IPS-18c (cell line): Measurements from ENCODE around the gene CD46.
"Not testable (repeated sequence)": the region's sequence is repeated elsewhere in the genome, so short reads cannot be mapped to it uniquely, and the experiment has no call there.

Experiments
- H3K4me3 ChIP-seq: 2 replicates; pipeline ENCODE4 v1.7.0; 2013; ENCODE audit warnings: low read depth, mild to moderate bottlenecking, low read length, moderate library complexity; ENCODE audit not compliant: insufficient read depth
- H3K9me3 ChIP-seq: one replicate; pipeline ENCODE4 v1.6.1; 2013; ENCODE audit warnings: mild to moderate bottlenecking, low read length, moderate library complexity; ENCODE audit not compliant: control insufficient read depth, insufficient read depth

CD46 gene

GRCh38 chr1:207747627-207748492, 4.0 kb upstream of the CD46 start:
- H3K9me3 ChIP-seq = peaks cover 3% of the 10 kb centered on the region
- H3K4me3 ChIP-seq = no peak overlapping the region

- H3K9me3 ChIP-seq = peaks cover 3% of the 10 kb centered on the region
- no peak overlapping the region for H3K4me3 ChIP-seq
Measured at GRCh38 chr1:207748737-207749528, 2.9 kb upstream of the CD46 start.

GRCh38 chr1:207750631-207751305, 1.1 kb upstream of the CD46 start:
- Histone ChIP-seq H3K4me3 (no peak overlapping the region), H3K9me3 (peaks cover 3% of the 10 kb centered on the region)

- H3K9me3 ChIP-seq = not testable (repeated sequence)
- H3K4me3 ChIP-seq = peak overlapping the region; percentile 99
Measured at GRCh38 chr1:207751463-207751789, 428 bp upstream of the CD46 start.

- Histone ChIP-seq H3K4me3 (peak overlapping the region; percentile 99), H3K9me3 (peaks cover 3% of the 10 kb centered on the region)
Measured at GRCh38 chr1:207752456-207752998, 673 bp downstream of the CD46 start.

GRCh38 chr1:207753611-207754010, 1.8 kb downstream of the CD46 start:
- Histone ChIP-seq H3K4me3 (no peak overlapping the region), H3K9me3 (peaks cover 3% of the 10 kb centered on the region)

GRCh38 chr1:207754011-207754410, 2.2 kb downstream of the CD46 start:
- H3K4me3 ChIP-seq = no peak overlapping the region; the same call in none of the 2 replicates
- H3K9me3 ChIP-seq = peaks cover 3% of the 10 kb centered on the region

- H3K4me3 ChIP-seq = no peak overlapping the region
Measured at GRCh38 chr1:207754974-207755700, 3.3 kb downstream of the CD46 start.

GRCh38 chr1:207755846-207756693, 4.2 kb downstream of the CD46 start:
- Histone ChIP-seq H3K9me3 (peaks cover 1% of the 10 kb centered on the region), H3K4me3 (no peak overlapping the region)

More at GRCh38 chr1:207754974-207755700, 3.3 kb downstream of the CD46 start:
- H3K9me3 ChIP-seq = peaks cover 3% of the 10 kb centered on the region

GRCh38 chr1:207762622-207763021, 10.8 kb downstream of the CD46 start:
- H3K4me3 ChIP-seq = no peak overlapping the region
- no peaks in the 10 kb centered on the region for H3K9me3 ChIP-seq

GRCh38 chr1:207763091-207763490, 11.2 kb downstream of the CD46 start:
- no peaks in the 10 kb centered on the region for H3K9me3 ChIP-seq
- H3K4me3 ChIP-seq = no peak overlapping the region

GRCh38 chr1:207763972-207764371, 12.1 kb downstream of the CD46 start:
- no peak overlapping the region for H3K4me3 ChIP-seq

GRCh38 chr1:207766569-207766968, 14.7 kb downstream of the CD46 start:
- H3K4me3 ChIP-seq = no peak overlapping the region

More at GRCh38 chr1:207763972-207764371, 12.1 kb downstream of the CD46 start:
- no peaks in the 10 kb centered on the region for H3K9me3 ChIP-seq

GRCh38 chr1:207770514-207770913, 18.7 kb downstream of the CD46 start:
- H3K9me3 ChIP-seq = not testable (repeated sequence)

More at GRCh38 chr1:207766569-207766968, 14.7 kb downstream of the CD46 start:
- no peaks in the 10 kb centered on the region for H3K9me3 ChIP-seq

GRCh38 chr1:207776045-207776444, 24.2 kb downstream of the CD46 start:
- not testable (repeated sequence) for H3K4me3 ChIP-seq, H3K9me3 ChIP-seq

More at GRCh38 chr1:207770514-207770913, 18.7 kb downstream of the CD46 start:
- H3K4me3 ChIP-seq = not testable (repeated sequence)

- not testable (repeated sequence) for H3K9me3 ChIP-seq
Measured at GRCh38 chr1:207777412-207777811, 25.6 kb downstream of the CD46 start.

More at GRCh38 chr1:207777412-207777811, 25.6 kb downstream of the CD46 start:
- H3K4me3 ChIP-seq = not testable (repeated sequence)
